CD14-positive monocyte (primary cell): Measurements from ENCODE around the gene TRPV4. TPM values are rescaled to one million over a fixed set of nuclear protein-coding genes. Genes with fewer than 3 reads are reported as not detected.

ENCODE experiments used
- DNase-seq, 3 donors: peaks; one replicate each; pipeline ENCODE4 v3.0.0-alpha.2; 2011 to 2022
- H2AFZ ChIP-seq: 2 replicates; pipeline ENCODE4 v1.6.0; 2012; ENCODE audit warnings: mild to moderate bottlenecking, low read depth, low read length, inconsistent platforms; ENCODE audit not compliant: insufficient read depth, poor library complexity, severe bottlenecking
- H3K27ac ChIP-seq, 2 donors: 1 replicate in 1 of 2; 2 replicates in 1 of 2; pipeline ENCODE4 v1.5.1; 2012 to 2013; ENCODE audit warnings: low read length in 2 of 2, control low read depth in 1 of 2, inconsistent platforms in 1 of 2, low read depth in 1 of 2, mild to moderate bottlenecking in 1 of 2
- H3K27me3 ChIP-seq, 2 donors: one replicate each; pipeline versions ENCODE4 v1.6.0 to v1.6.1; 2011 to 2013; ENCODE audit warnings: low read length in 2 of 2; ENCODE audit not compliant: control insufficient read depth in 2 of 2, insufficient read depth in 2 of 2
- H3K36me3 ChIP-seq, 2 donors: replicated peaks in 1 of 2; 1 replicate in 1 of 2; 2 replicates in 1 of 2; pipeline versions ENCODE4 v1.5.1 to v1.6.1; 2012 to 2013; ENCODE audit warnings: low read length in 2 of 2, control low read depth in 1 of 2, inconsistent platforms in 1 of 2, mild to moderate bottlenecking in 1 of 2; ENCODE audit not compliant: insufficient read depth in 2 of 2, control insufficient read depth in 1 of 2
- H3K4me1 ChIP-seq, 2 donors: 1 replicate in 1 of 2; 2 replicates in 1 of 2; pipeline versions ENCODE4 v1.5.1 to v1.6.1; 2012 to 2013; ENCODE audit warnings: low read length in 2 of 2, control low read depth in 1 of 2, inconsistent platforms in 1 of 2, mild to moderate bottlenecking in 1 of 2, moderate library complexity in 1 of 2; ENCODE audit not compliant: insufficient read depth in 2 of 2, control insufficient read depth in 1 of 2
- H3K4me2 ChIP-seq: replicated peaks from 2 replicates; pipeline ENCODE3; 2012; ENCODE audit warnings: low read length, moderate library complexity, mild to moderate bottlenecking; ENCODE audit not compliant: poor library complexity, severe bottlenecking; ENCODE audit errors: extremely low read depth
- H3K4me3 ChIP-seq, 3 experiments: fragments of 200-600 bp in 1 of 3; sonication (generic) in 1 of 3; replicated peaks in 1 of 3; 1 replicate in 2 of 3; 2 replicates in 1 of 3; pipeline ENCODE4 v1.5.1; 2011 to 2013; ENCODE audit warnings: low read length in 3 of 3, mild to moderate bottlenecking in 3 of 3, control low read depth in 2 of 3, low read depth in 2 of 3, inconsistent platforms in 1 of 3, moderate library complexity in 1 of 3
- H3K79me2 ChIP-seq: 2 replicates; pipeline ENCODE4 v1.6.0; 2012; ENCODE audit warnings: mild to moderate bottlenecking, control low read depth, inconsistent platforms, low read length, moderate library complexity; ENCODE audit not compliant: insufficient read depth
- H3K9ac ChIP-seq: 2 replicates; pipeline ENCODE4 v1.6.0; 2017; ENCODE audit warnings: low read length, mild to moderate bottlenecking; ENCODE audit not compliant: insufficient read depth, poor library complexity, severe bottlenecking
- H3K9me3 ChIP-seq, 2 donors: replicated peaks in 1 of 2; 1 replicate in 1 of 2; 2 replicates in 1 of 2; pipeline versions ENCODE4 v1.5.1 to v1.6.1; 2012 to 2013; ENCODE audit warnings: low read length in 2 of 2, control low read depth in 1 of 2; ENCODE audit not compliant: control insufficient read depth in 1 of 2, insufficient read depth in 1 of 2
- H4K20me1 ChIP-seq: 2 replicates; pipeline ENCODE4 v1.6.0; 2012; ENCODE audit warnings: mild to moderate bottlenecking, low read length, control low read depth, moderate library complexity; ENCODE audit not compliant: insufficient read depth
- H3K27ac Mint-ChIP-seq, 7 donors: one replicate each; pipeline ENCODE4 v1.8.0; 2020; ENCODE audit warnings: mild to moderate bottlenecking in 7 of 7, mixed read lengths in 7 of 7, moderate library complexity in 6 of 7, inconsistent platforms in 2 of 7
- H3K27me3 Mint-ChIP-seq, 3 donors: one replicate each; pipeline ENCODE4 v1.8.0; 2021 to 2022; ENCODE audit warnings: low read depth in 3 of 3, mild to moderate bottlenecking in 3 of 3, mixed read lengths in 3 of 3, moderate library complexity in 3 of 3, inconsistent platforms in 1 of 3
- H3K36me3 Mint-ChIP-seq, 2 donors: one replicate each; pipeline ENCODE4 v1.8.0; 2020; ENCODE audit warnings: mixed read lengths in 2 of 2, inconsistent platforms in 1 of 2, mild to moderate bottlenecking in 1 of 2
- H3K4me1 Mint-ChIP-seq: one replicate; pipeline ENCODE4 v1.8.0; 2020; ENCODE audit warnings: mild to moderate bottlenecking, mixed read lengths
- H3K4me3 Mint-ChIP-seq, 2 donors: one replicate each; pipeline ENCODE4 v1.8.0; 2020; ENCODE audit warnings: mild to moderate bottlenecking in 2 of 2, mixed read lengths in 2 of 2, moderate library complexity in 1 of 2
- H3K9me3 Mint-ChIP-seq, 7 donors: one replicate each; pipeline ENCODE4 v1.8.0; 2020 to 2022; ENCODE audit warnings: mixed read lengths in 7 of 7, mild to moderate bottlenecking in 6 of 7, moderate library complexity in 6 of 7, inconsistent platforms in 2 of 7
- CTCF ChIP-seq: fragments of 200-600 bp; IDR thresholded peaks from one replicate; pipeline ENCODE4 v1.8.0; 2022; ENCODE audit warnings: antibody characterized with exemption, mild to moderate bottlenecking
- WGBS: methylation state at CpG from one replicate; pipeline ENCODE4 v1.1.5; 2013; ENCODE audit warnings: missing lambda C conversion rate; ENCODE audit not compliant: insufficient coverage; 5-methylcytosine and 5-hydroxymethylcytosine counted together
- intact Hi-C, 2 donors: fragments of 100-400 bp; cut with micrococcal nuclease; formaldehyde crosslinking; loops; one replicate each; pipeline versions ENCODE4 v1.15.0 to v1.15.1; 2023
- polyA plus RNA-seq, 3 donors: library from polyadenylated mRNA; depleted of rRNA in 1 of 3; unstranded in 2 of 3; stranded (reverse) in 1 of 3; fragments of 300-500 nt in 2 of 3; fragments of >200 nt in 1 of 3; fragmentation: Illumina TruSeq in 2 of 3; gene quantifications; 1 replicate in 2 of 3; 2 replicates in 1 of 3; pipeline ENCODE4 v1.2.3, GENCODE V29; 2012 to 2021

TRPV4 gene
- polyA plus RNA-seq, 3 donors, result 0.64 to 3.1 (median 2.0) TPM

- peaks cover 8 to 12% of the 10 kb centered on the region in 2 donors for H3K4me1 ChIP-seq
- no peak for TF ChIP-seq CTCF
- Mint-ChIP-seq H3K36me3 (peaks cover 0 to 2% of the 10 kb centered on the region in 2 donors), H3K4me3 (no peak overlapping the region), H3K4me1 (peaks cover 7% of the 10 kb centered on the region), H3K27ac (peak overlapping the region in 1 of 7 donors; percentile 68), H3K9me3 (peaks cover 0 to 7% (median 4%) of the 10 kb centered on the region in 7 donors), H3K27me3 (peaks cover 7 to 9% (median 8%) of the 10 kb centered on the region in 3 donors)
- 93% methylated on average over 15 of the region's 20 CpGs for WGBS
- H3K9ac ChIP-seq, result no peak overlapping the region
- H3K36me3 ChIP-seq, result no peaks in the 10 kb centered on the region
- no peaks in the 10 kb centered on the region for H3K27me3 ChIP-seq
- no peak for DNase-seq
- intact Hi-C loops, result no loop called here
- H3K4me2 ChIP-seq, result no peak overlapping the region
- no peak overlapping the region for H3K27ac ChIP-seq
- H4K20me1 ChIP-seq, result no peaks in the 10 kb centered on the region
- peaks cover 0 to 6% of the 10 kb centered on the region in 2 donors for H3K9me3 ChIP-seq
- no peaks in the 10 kb centered on the region for H3K79me2 ChIP-seq
- H2AFZ ChIP-seq, result no peak overlapping the region
- no peak overlapping the region for H3K4me3 ChIP-seq
Observed at GRCh38 chr12:109798691-109799090, 34.5 kb downstream of the TRPV4 start.

- Mint-ChIP-seq H3K4me1 (peaks cover 7% of the 10 kb centered on the region), H3K4me3 (no peak overlapping the region), H3K9me3 (peaks cover 0 to 7% (median 4%) of the 10 kb centered on the region in 7 donors), H3K27ac (no peak overlapping the region), H3K27me3 (peaks cover 7 to 9% (median 8%) of the 10 kb centered on the region in 3 donors), H3K36me3 (peaks cover 0 to 2% of the 10 kb centered on the region in 2 donors)
- intact Hi-C loops, result no loop called here
- Histone ChIP-seq H3K79me2 (no peaks in the 10 kb centered on the region), H2AFZ (peak overlapping the region; percentile 29), H3K36me3 (no peaks in the 10 kb centered on the region), H3K4me2 (peak overlapping the region; percentile 11), H3K9ac (no peak overlapping the region), H3K27ac (peak overlapping the region in 1 of 2 donors; percentile 8), H3K4me1 (peaks cover 8 to 12% of the 10 kb centered on the region in 2 donors), H4K20me1 (no peaks in the 10 kb centered on the region), H3K9me3 (peaks cover 0 to 6% of the 10 kb centered on the region in 2 donors), H3K4me3 (no peak overlapping the region), H3K27me3 (no peaks in the 10 kb centered on the region)
- peak; percentile 14 for TF ChIP-seq CTCF
- DNase-seq, result peak; percentile 12 to 20 (median 18)
- WGBS, result 43% methylated on average over 12 of the region's 19 CpGs
Observed at GRCh38 chr12:109797905-109798669, 35.1 kb downstream of the TRPV4 start.
